Measurements from ENCODE around the gene ARNT2. TPM values are rescaled to one million over a fixed set of nuclear protein-coding genes. Genes with fewer than 3 reads are reported as not detected.

ARNT2 gene
- total RNA-seq, 1 experiment from 2014 or later = 3.6 TPM

DNA sequence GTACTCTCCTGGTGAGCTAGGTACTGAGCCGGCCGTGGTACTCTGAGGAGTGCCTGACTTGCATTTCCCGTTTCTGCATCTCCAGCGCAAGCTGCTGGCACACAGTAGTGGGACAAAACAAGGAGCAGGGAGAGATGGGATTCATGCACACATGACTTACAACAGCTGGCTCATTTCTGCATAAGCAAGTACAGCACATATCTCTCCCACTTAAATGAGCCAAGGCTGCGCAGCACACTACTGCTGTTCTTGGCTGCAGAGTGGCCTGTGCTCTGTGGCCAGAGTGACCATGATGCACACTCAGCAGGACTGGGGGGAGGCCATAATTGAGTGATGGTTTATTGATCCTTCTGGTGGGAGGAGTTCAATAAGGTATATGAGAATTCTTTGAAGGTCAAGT, 231.8 kb downstream of the ARNT2 start:
- Mint-ChIP-seq H3K9me3 (ENCODE audit: low read depth, unreplicated experiment) (peaks cover 8% of the 10 kb centered on the region), H3K27ac (ENCODE audit: unreplicated experiment) (no peak overlapping the region), H3K4me3 (ENCODE audit: low read depth, unreplicated experiment) (no peak overlapping the region), H3K27me3 (ENCODE audit: unreplicated experiment) (peaks cover 24% of the 10 kb centered on the region), H3K36me3 (ENCODE audit: insufficient read depth, unreplicated experiment) (no peaks in the 10 kb centered on the region), H3K4me1 (ENCODE audit: low read depth, unreplicated experiment) (no peaks in the 10 kb centered on the region)
- TF ChIP-seq CTCF (IDR thresholded peaks at IDR 0.05; ENCODE audit: unreplicated experiment) = no peak
- intact Hi-C loops (cut with micrococcal nuclease; ENCODE audit: unreplicated experiment) = no loop called here
- BruUV-seq (replicated peaks) = no TSS peak
- CTCF ChIA-PET = no interaction called here
- DNase-seq = no peak

DNA sequence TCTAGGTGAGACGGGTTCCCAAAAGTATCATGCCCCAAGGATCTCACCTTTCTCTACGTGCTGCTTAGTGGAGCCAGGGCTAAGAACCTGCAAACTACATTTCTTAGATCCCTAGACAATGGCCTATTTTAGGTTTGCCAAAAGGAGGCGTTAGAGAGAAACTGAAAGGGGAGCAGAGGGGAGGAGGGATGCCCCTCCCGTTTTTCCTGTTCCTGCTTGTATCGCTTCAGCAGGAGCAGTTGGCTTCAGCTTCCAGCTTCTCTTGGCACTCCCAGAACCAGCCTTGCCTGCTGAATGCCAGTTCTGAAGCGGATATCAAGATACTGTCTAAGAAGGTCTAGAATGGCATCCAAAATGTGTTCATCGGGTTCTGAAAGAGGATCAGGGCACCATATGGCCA, 232.5 kb downstream of the ARNT2 start:
- H3K27ac Mint-ChIP-seq (ENCODE audit: unreplicated experiment) = no peak overlapping the region
- no peak for DNase-seq
- BruUV-seq (replicated peaks) = no TSS peak
- H3K4me3 Mint-ChIP-seq (ENCODE audit: low read depth, unreplicated experiment) = no peak overlapping the region
- H3K36me3 Mint-ChIP-seq (ENCODE audit: insufficient read depth, unreplicated experiment) = no peaks in the 10 kb centered on the region
- TF ChIP-seq CTCF (IDR thresholded peaks at IDR 0.05; ENCODE audit: unreplicated experiment) = no peak
- CTCF ChIA-PET = no interaction called here
- H3K4me1 Mint-ChIP-seq (ENCODE audit: low read depth, unreplicated experiment) = no peaks in the 10 kb centered on the region
- H3K27me3 Mint-ChIP-seq (ENCODE audit: unreplicated experiment) = peaks cover 24% of the 10 kb centered on the region
- H3K9me3 Mint-ChIP-seq (ENCODE audit: low read depth, unreplicated experiment) = peaks cover 11% of the 10 kb centered on the region
- intact Hi-C loops (cut with micrococcal nuclease; ENCODE audit: unreplicated experiment) = no loop called here

DNA sequence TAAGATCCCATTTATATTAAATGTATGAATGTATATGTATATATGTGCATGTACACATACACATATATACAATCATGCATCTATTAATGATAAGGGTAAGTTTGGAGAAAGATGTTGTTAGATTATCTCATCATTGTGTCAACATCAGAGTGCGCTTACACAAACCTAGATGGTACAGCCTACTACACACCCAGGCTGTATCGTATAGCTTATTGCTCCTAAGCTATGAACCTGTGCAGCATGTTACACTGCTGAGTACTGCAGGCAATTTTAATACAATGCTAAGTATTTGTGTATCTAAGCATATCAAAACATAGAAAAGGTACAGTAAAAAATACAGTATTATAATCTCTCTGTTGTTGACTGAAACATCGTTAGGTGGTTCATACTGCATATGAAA, 233.6 kb downstream of the ARNT2 start:
- CTCF ChIA-PET = no interaction called here
- H3K4me3 Mint-ChIP-seq (ENCODE audit: low read depth, unreplicated experiment) = no peak overlapping the region
- H3K4me1 Mint-ChIP-seq (ENCODE audit: low read depth, unreplicated experiment) = no peaks in the 10 kb centered on the region
- peaks cover 24% of the 10 kb centered on the region for H3K27me3 Mint-ChIP-seq (ENCODE audit: unreplicated experiment)
- no peak overlapping the region for H3K27ac Mint-ChIP-seq (ENCODE audit: unreplicated experiment)
- no TSS peak for BruUV-seq (replicated peaks)
- TF ChIP-seq CTCF (IDR thresholded peaks at IDR 0.05; ENCODE audit: unreplicated experiment) = no peak
- peaks cover 11% of the 10 kb centered on the region for H3K9me3 Mint-ChIP-seq (ENCODE audit: low read depth, unreplicated experiment)
- no peak for DNase-seq
- H3K36me3 Mint-ChIP-seq (ENCODE audit: insufficient read depth, unreplicated experiment) = no peaks in the 10 kb centered on the region
- intact Hi-C loops (cut with micrococcal nuclease; ENCODE audit: unreplicated experiment) = no loop called here

DNA sequence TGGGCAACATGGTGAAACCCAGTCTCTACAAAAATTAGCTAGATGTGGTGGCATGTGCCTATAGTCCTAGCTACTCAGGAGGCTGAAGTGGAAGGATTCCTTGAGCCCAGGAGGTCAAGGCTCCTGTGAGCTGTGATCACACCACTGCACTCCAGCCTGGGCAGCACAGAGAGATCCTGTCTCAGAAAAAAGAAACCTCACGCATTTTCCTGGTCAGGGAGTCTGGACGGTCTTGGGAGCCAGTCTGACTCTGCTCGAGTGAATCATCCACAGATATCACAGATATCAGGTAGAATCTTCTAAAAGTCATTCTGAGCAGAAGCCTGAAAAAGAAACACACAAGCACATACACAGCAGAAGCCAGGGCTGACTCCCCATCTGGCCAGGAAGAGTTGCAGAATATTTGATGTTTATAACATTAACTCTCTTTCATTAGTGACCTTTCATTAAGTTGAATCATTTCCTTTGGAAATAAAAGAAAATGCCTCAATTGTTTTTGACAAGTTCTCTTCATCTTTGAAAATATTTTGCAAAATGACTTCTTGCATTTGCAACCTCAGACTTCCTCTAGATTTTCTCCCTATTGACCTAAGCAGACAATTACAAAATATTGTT, 234.5 kb downstream of the ARNT2 start:
- TF ChIP-seq CTCF (IDR thresholded peaks at IDR 0.05; ENCODE audit: unreplicated experiment) = no peak
- no TSS peak for BruUV-seq (replicated peaks)
- intact Hi-C loops (cut with micrococcal nuclease; ENCODE audit: unreplicated experiment) = no loop called here
- Mint-ChIP-seq H3K27me3 (ENCODE audit: unreplicated experiment) (peaks cover 24% of the 10 kb centered on the region), H3K36me3 (ENCODE audit: insufficient read depth, unreplicated experiment) (no peaks in the 10 kb centered on the region), H3K27ac (ENCODE audit: unreplicated experiment) (no peak overlapping the region), H3K4me3 (ENCODE audit: low read depth, unreplicated experiment) (no peak overlapping the region), H3K9me3 (ENCODE audit: low read depth, unreplicated experiment) (peaks cover 11% of the 10 kb centered on the region), H3K4me1 (ENCODE audit: low read depth, unreplicated experiment) (no peaks in the 10 kb centered on the region)
- CTCF ChIA-PET = no interaction called here
- no peak for DNase-seq

All from Calu3 (cell line).